ENCODE measurements around the gene ANGEL1. TPM values are rescaled to one million over a fixed set of nuclear protein-coding genes. Genes with fewer than 3 reads are reported as not detected.

ANGEL1 gene
- polyA plus RNA-seq, 1 of the 3 experiments (the other 2 are of a cell fraction): 14.1 TPM

DNA sequence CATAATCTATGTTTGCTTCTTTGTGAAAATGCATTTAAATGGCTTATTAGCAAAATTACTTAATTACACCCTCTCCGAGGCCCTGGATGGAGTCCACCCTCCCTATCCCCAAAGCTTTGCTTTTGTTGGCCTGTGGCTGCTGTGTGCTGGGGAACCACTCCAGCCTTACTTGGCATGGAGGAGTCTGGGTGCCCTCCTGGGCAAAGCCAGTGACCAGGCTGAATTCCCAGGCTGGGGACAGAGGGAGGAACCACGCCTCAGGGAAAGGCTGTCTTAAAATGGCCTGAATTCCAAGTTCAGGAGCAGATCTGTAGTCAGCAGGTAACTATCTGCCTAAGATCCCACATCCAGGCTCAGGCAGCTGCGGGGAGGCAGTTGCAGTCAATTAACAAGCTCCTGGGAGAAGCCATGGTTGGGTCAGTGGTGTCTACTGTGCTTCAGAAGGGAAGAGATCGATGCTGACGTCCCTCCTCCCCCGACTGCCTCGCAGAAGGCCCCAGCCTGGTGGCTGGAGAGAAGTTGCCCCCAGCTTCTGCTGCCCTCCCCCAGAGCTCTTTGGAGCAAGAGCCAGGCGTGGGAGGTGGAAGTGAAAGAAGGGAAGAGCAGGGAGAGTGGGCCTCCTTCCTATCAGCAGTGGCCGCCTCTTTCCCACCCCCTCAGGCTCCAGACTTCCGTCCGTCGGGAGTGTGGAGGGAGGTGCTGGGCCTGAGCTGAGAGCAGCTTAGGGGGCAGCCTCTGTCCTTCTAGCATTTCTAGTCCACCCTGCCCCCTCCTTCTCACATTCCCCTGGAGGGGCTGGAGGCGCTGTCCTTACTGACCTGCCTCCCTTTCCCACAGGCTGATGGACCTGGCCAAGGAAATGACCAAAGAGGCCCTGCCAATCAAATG is 40.1 kb downstream of the ANGEL1 start:
- Histone ChIP-seq H3K4me2 (peak overlapping the region; percentile 65), H3K27me3 (ENCODE audit: insufficient read depth) (no peaks in the 10 kb centered on the region), H3K9me2 (no peaks in the 10 kb centered on the region), H3K9me3 (no peaks in the 10 kb centered on the region), H3K79me2 (ENCODE audit: insufficient read depth) (no peaks in the 10 kb centered on the region), H3K4me3 (ENCODE audit: low read depth in 2 of 2, low read length in 1 of 2) (no peak overlapping the region), H3K27ac (ENCODE audit: low read depth in 2 of 2, low read length in 1 of 2) (peak overlapping the region; percentile 64 to 75; a peak in 3 of 4 replicates), H2AFZ (ENCODE audit: low read depth) (peak overlapping the region; percentile 54; the same call in 1 of the 2 replicates), H3K9ac (no peak overlapping the region), H3K36me3 (replicated peaks in 1 of 2; ENCODE audit: control insufficient read depth in 1 of 2, insufficient read depth in 2 of 2, low read length in 1 of 2) (no peaks in the 10 kb centered on the region), H3F3A (replicated peaks; ENCODE audit: insufficient read depth) (no peaks in the 10 kb centered on the region), H3K4me1 (ENCODE audit: control insufficient read depth in 1 of 2, insufficient read depth in 2 of 2, low read depth in 1 of 2, low read length in 1 of 2) (peaks cover 14 to 38% of the 10 kb centered on the region in 2 experiments), H4K20me1 (ENCODE audit: insufficient read depth) (no peaks in the 10 kb centered on the region)
- 79% methylated on average over 10 of the region's 13 CpGs for WGBS (ENCODE audit: low lambda C conversion rate)
- no peak for DNase-seq
- CTCF ChIA-PET: interaction anchor here (0.6 to 5.7 kb wide), 6 partner anchors 8 to 694 kb away, joined by 3 to 23 read pairs (median 8); no protein-coding TSS in a partner anchor
- TF ChIP-seq FOXJ3 (CRISPR knock-in tag; IDR thresholded peaks at IDR 0.05): no peak
- TF ChIP-seq GABPA (IDR thresholded peaks at IDR 0.05; ENCODE audit: low read depth): no peak
- no peak for TF ChIP-seq CHD2 (IDR thresholded peaks at IDR 0.05; ENCODE audit: low read length, partially characterized antibody)
- no peak for TF ChIP-seq TAF1 (IDR thresholded peaks at IDR 0.05; ENCODE audit: borderline replicate concordance, low read depth, low read length)
- no peak for TF ChIP-seq FOSL2 (IDR thresholded peaks at IDR 0.05; ENCODE audit: borderline replicate concordance, low read depth)
- no peak for TF ChIP-seq EP300 (IDR thresholded peaks at IDR 0.05; ENCODE audit: borderline replicate concordance in 1 of 2, low read depth in 1 of 2, low read length in 1 of 2)
- TF ChIP-seq NFIC (IDR thresholded peaks at IDR 0.05; ENCODE audit: borderline replicate concordance): no peak
- TF ChIP-seq MEF2A (IDR thresholded peaks at IDR 0.05; ENCODE audit: borderline replicate concordance, low read depth): no peak
- TF ChIP-seq RFX5 (IDR thresholded peaks at IDR 0.05; ENCODE audit: low read length): no peak
- TF ChIP-seq RAD21 (IDR thresholded peaks at IDR 0.05; ENCODE audit: low read length): no peak
- TF ChIP-seq POLR2AphosphoS5 (IDR thresholded peaks at IDR 0.05; ENCODE audit: low read depth, low read length): no peak
- no peak for TF ChIP-seq RCOR1 (IDR thresholded peaks at IDR 0.05; ENCODE audit: low read length)
- POLR2A ChIA-PET: no interaction called here

DNA sequence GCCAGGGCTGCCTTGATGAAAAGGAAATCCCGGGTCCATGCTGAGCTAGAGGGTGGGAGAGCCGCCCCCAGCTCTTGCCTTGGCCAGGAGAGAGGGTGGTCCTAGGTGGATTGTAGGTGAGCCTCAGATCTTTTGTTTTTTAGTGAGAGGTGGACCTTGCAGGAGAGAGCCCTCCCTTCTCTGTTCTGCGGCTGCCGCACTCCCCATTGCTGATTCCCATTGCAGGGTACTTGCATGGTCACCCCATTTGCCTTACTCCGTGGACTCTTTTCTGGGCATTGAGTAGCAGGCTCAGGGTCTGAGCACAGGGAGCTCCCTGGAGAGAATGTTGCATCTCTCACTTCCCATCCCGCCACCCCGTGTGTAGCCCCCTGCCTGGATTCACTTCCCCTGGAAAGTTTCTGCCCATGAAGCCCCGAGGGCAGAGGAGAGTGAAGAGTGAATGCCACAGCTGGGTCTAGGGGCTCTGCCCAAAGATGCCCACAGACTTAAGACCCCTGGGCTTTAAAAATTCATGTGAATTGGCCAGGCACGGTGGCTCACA is 41.2 kb downstream of the ANGEL1 start:
- Histone ChIP-seq H3F3A (replicated peaks; ENCODE audit: insufficient read depth) (no peaks in the 10 kb centered on the region), H3K9me3 (no peaks in the 10 kb centered on the region), H3K27ac (ENCODE audit: low read depth in 2 of 2, low read length in 1 of 2) (no peak overlapping the region), H3K27me3 (ENCODE audit: insufficient read depth) (no peaks in the 10 kb centered on the region), H4K20me1 (ENCODE audit: insufficient read depth) (no peaks in the 10 kb centered on the region), H3K4me2 (no peak overlapping the region), H3K9me2 (no peaks in the 10 kb centered on the region), H2AFZ (ENCODE audit: low read depth) (no peak overlapping the region), H3K4me1 (ENCODE audit: control insufficient read depth in 1 of 2, insufficient read depth in 2 of 2, low read depth in 1 of 2, low read length in 1 of 2) (peaks cover 14 to 41% of the 10 kb centered on the region in 2 experiments), H3K4me3 (ENCODE audit: low read depth in 2 of 2, low read length in 1 of 2) (no peak overlapping the region), H3K36me3 (replicated peaks in 1 of 2; ENCODE audit: control insufficient read depth in 1 of 2, insufficient read depth in 2 of 2, low read length in 1 of 2) (no peaks in the 10 kb centered on the region), H3K79me2 (ENCODE audit: insufficient read depth) (no peaks in the 10 kb centered on the region), H3K9ac (no peak overlapping the region)
- DNase-seq: no peak
- ChIA-PET POLR2A (no interaction called here), CTCF (interaction anchor here (1.4 to 5.7 kb wide), 3 partner anchors 9 to 61 kb away, joined by 6 to 23 read pairs (median 19); no protein-coding TSS in a partner anchor)
- 93% methylated on average over 8 of the region's 9 CpGs for WGBS (ENCODE audit: low lambda C conversion rate)
- TF ChIP-seq CHD2 (IDR thresholded peaks at IDR 0.05; ENCODE audit: low read length, partially characterized antibody) (no peak), FOSL2 (IDR thresholded peaks at IDR 0.05; ENCODE audit: borderline replicate concordance, low read depth) (no peak), MAX (IDR thresholded peaks at IDR 0.05; ENCODE audit: low read depth) (no peak), RXRA (IDR thresholded peaks at IDR 0.05; ENCODE audit: borderline replicate concordance, low read depth) (no peak), TEAD4 (IDR thresholded peaks at IDR 0.05; ENCODE audit: borderline replicate concordance, insufficient read depth) (no peak), SIN3A (IDR thresholded peaks at IDR 0.05; ENCODE audit: borderline replicate concordance, low read depth, low read length) (no peak)
- TF ChIP-seq, protein P1, sequence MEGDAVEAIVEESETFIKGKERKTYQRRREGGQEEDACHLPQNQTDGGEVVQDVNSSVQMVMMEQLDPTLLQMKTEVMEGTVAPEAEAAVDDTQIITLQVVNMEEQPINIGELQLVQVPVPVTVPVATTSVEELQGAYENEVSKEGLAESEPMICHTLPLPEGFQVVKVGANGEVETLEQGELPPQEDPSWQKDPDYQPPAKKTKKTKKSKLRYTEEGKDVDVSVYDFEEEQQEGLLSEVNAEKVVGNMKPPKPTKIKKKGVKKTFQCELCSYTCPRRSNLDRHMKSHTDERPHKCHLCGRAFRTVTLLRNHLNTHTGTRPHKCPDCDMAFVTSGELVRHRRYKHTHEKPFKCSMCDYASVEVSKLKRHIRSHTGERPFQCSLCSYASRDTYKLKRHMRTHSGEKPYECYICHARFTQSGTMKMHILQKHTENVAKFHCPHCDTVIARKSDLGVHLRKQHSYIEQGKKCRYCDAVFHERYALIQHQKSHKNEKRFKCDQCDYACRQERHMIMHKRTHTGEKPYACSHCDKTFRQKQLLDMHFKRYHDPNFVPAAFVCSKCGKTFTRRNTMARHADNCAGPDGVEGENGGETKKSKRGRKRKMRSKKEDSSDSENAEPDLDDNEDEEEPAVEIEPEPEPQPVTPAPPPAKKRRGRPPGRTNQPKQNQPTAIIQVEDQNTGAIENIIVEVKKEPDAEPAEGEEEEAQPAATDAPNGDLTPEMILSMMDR (IDR thresholded peaks at IDR 0.05): no peak

Data from SK-N-SH (cell line).